NCI-H82 (cell line): ENCODE measurements around the gene PRODH.
"Not testable (repeated sequence)": the region's sequence is repeated elsewhere in the genome, so short reads cannot be mapped to it uniquely, and the experiment has no call there.

Source experiments
- DNase-seq: peaks from one replicate; lab custom pipeline; 2025; lab: John Stamatoyannopoulos, UW

The PRODH gene

DNA sequence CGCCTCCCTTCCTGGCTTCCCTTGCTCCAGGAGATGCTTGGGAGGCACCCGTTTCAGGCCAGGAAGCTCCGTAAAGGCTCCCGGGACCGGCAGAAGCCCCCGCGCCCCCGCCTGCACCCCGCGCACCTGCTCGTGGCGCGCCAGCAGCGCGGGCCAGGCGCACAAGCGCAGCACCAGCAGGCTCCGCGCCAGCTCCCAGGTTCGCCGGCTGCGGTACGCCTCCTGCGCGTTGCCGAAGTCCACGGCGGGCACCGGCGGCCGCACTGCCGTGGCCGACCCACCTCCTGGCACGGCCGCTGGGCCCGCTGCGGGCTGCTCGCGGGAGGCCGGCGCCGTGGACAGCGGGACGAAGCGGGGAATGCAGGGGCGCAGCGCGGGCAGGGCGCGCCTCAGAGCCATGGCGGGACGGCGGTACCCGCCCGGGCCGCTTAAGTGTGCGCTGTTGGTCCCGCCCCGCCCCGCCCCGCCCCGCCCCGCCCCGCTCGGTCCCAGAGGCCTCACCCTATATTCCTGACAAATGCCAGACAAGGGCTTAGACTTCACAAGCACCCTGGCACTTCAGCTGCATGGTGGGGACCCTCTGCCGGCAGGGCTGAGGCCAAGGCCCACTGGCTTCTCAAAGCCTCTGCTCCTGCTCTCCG lies at the start of gene PRODH:
Gene PRODH, minus strand, starts transcription at position 405 of the 641 bp plus-strand sequence. Its CDS starts 6 bp downstream, at position 399.
- DNase-seq, result no peak

GRCh38 chr22:18985780-18986179 lies 49.7 kb upstream of the PRODH start:
- no peak for DNase-seq

DNA sequence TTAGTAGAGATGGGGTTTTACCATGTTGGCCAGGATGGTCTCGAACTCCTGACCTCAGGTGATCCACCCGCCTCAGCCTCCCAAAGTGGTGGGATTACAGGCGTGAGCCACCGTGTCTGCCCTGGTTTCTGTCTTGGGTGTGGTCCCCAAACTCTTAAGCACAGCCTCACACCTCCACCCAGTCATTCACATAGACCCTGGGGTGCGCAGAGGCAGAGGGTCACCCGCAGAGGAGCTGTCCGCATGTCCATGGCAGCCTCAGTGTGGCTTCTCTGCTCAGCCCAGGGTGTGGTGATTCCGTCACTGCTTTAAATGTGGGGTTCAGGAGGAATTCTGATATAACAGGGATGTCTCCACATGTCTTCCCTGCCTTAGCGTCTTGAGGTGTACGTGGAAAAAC lies 48.5 kb upstream of the PRODH start:
- no peak for DNase-seq

- DNase-seq, result no peak
Measured at GRCh38 chr22:18983120-18983651, 47.1 kb upstream of the PRODH start.

DNA sequence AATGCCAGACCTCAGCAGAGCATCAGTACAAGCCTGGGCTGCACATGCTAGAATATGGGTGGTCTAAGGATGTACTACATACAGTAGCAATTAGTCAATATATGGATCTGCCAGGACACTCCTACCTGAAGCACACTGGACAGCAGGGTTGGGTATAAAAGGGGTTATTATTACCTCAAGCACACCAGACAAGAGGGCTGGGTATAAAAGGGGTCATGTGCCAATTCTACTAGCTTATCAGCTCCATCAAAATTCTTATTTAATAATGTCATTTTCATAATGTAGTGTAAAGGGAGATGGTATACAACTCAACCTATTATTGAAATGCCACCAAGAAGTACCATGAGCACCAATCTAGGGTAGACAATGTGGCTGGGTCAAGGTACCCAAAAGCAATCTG lies 44.7 kb upstream of the PRODH start:
- DNase-seq, result no peak

DNA sequence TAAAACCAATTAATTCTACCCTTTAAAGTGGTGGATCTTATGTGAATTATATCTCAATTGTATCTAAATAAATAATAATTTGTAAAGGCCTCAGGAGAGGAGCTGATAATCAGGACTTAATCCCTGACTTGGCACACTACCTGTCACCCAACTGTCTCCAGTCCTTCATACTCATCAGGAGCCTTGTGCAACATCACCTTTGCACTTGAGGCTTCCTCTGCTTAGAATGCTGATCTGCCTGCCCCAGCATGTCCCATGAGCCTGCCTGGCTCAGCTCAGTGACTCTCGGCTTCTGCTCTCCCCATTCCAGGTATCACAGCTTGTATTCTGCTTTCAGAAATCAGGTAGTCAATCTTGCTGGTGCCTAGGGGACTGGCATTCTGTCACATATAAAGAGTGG lies 43.9 kb upstream of the PRODH start:
- no peak for DNase-seq

GRCh38 chr22:18978506-18978905 lies 42.4 kb upstream of the PRODH start:
- no peak for DNase-seq

GRCh38 chr22:18977824-18978425 lies 41.8 kb upstream of the PRODH start:
- no peak for DNase-seq

GRCh38 chr22:18976197-18976751 lies 40.2 kb upstream of the PRODH start:
- no peak for DNase-seq

GRCh38 chr22:18975434-18976196 lies 39.5 kb upstream of the PRODH start:
- no peak for DNase-seq

GRCh38 chr22:18974477-18975180 lies 38.5 kb upstream of the PRODH start:
- DNase-seq, result no peak

DNA sequence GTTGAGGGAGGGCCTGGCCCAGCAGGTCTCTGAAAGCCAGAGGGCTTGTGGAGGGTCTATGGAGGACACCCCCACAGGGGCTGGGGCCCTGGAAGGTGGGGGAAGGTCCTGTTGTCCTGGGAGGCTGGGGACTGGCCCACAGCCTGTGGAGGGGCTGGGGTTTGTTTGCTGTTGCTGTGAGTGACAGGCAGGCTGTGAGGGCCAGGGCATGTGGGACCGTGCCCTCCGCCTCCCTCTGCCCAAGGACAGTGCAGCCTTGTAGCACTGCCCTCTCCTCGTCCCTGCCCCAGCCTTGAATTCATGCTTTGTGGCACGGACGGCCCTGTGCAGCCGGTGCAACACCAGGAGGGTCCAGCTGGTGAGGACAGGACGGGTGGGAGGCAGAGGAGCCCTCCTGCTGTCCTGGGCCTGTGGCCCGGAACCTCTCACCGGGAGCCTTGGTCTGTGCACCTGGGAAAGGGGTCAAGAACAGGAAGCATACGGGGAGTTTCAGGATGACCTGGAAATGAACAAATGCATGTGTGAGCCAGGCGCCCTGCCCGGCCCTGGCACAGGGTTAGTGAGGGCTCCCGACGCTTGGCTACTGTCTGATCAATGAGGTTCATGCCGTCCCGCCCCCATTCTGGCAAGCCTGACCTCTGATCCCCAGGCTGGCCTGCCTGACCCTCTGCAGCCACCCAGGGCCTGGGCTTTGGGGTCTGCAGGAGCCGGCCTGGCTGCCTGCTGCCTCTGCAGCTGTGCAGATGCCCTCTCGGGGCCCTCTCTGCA lies 37.4 kb upstream of the PRODH start:
- no peak for DNase-seq

GRCh38 chr22:18972591-18972990 lies 36.5 kb upstream of the PRODH start:
- DNase-seq, result not testable (repeated sequence)

GRCh38 chr22:18972029-18972428 lies 35.9 kb upstream of the PRODH start:
- DNase-seq, result not testable (repeated sequence)

GRCh38 chr22:18971321-18971751 lies 35.2 kb upstream of the PRODH start:
- no peak for DNase-seq

- DNase-seq, result peak; percentile 22
Measured at GRCh38 chr22:18970948-18971315, 34.8 kb upstream of the PRODH start.

DNA sequence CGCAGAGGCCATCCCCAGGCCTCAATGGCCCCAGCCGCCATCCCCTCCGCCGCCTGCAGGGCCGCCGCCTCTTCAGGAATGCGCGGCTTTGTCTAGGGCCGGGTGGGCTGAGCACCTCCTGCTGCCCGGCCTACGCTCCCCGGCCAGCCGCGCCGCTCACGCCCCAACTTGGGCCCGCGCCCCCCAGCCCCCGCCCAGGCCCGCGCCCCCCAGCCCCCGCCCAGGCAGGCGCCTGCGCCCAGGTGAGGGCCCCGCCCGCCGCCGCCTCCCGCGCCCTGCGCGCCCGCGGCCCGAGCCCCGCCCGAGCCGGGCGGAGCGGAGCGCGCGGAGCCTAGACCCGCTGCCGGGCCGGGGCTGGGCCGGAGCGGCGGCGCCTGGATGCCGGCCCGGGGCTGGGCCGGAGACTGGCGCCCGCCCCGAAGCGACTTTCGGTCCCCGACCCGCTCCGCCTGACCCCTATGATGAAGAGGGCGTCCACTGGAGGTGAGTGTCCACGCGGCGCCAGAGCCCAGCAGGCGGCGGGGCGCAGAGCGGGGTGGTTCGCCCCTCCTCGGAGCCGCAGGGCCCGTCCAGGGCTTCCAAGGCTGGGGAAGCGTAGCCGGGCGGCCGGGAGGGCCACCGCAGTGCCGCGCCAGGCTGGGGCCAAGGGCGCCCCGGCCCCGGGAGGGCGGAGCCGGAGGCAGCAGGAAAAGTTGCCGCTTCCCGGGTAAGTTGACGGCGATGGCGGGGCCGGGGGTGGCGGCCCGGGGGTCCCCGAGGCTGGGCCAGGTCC lies 34.3 kb upstream of the PRODH start:
- DNase-seq, result peak; percentile 62

DNA sequence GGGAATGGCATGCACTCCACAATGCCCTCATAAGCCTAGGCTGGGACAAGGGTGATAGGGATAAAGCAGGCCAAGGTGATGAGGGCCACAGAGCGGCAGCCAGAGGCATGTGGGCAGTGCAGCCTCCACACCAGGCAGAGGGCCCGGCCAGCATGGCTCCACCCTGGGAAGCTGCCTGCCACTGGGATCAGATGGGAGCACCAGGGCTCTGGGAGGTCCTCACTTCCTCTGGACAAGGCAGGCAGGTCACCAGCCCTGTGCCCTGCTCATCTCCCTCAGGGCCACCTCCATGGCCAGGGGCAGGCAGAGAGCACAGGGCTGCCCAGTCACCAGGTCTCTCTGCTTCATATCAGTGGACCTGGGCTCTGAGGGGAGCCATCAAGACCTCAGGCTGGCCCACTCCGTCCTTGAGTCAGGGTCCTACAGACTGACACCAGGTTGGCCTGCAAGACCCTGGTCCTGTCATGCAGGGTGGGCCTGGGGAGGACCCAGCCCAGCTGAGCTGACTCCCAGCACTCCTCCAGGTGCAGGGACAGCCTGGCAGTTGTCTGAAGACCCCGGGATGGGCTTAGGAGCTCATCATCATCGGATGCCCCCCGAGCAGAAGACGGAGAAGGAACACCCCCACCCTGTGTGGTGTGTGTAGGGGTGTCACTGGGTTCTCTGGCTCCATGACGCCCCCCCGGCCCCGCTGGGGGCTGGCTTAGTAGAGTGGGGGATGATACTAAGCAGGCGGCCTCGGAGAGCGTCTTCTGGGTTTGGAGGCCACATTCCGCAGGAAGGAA lies 33.3 kb upstream of the PRODH start:
- not testable (repeated sequence) for DNase-seq

GRCh38 chr22:18968011-18968749 lies 32.1 kb upstream of the PRODH start:
- DNase-seq, result no peak
